Neural cell (in vitro differentiated cells): Measurements from ENCODE around the gene NKAIN2. TPM values are rescaled to one million over a fixed set of nuclear protein-coding genes. Genes with fewer than 3 reads are reported as not detected.
A peak's percentile ranks its signal among the peaks of the same experiment; 100 is the strongest.
"Not testable (repeated sequence)": the region's sequence is repeated elsewhere in the genome, so short reads cannot be mapped to it uniquely, and the experiment has no call there.

ENCODE experiments used
- H2AFZ ChIP-seq: fragments of 200-600, 300-800 bp; sonication (generic), shearing (Covaris generic); 2 replicates; pipeline ENCODE4 v1.6.0; 2014; ENCODE audit warnings: low read depth, mild to moderate bottlenecking, antibody characterized with exemption, low read length, moderate library complexity
- H3F3A ChIP-seq: fragments of 200-600 bp; shearing (Covaris generic); 2 replicates; pipeline ENCODE4 v1.6.1; 2016; ENCODE audit warnings: mild to moderate bottlenecking, moderate library complexity, mixed read lengths, antibody characterized with exemption, low read length; ENCODE audit not compliant: insufficient read depth, poor library complexity, severe bottlenecking
- H3K27ac ChIP-seq: fragments of 200-600, 300-800 bp; sonication (generic), shearing (Covaris generic); 2 replicates; pipeline ENCODE4 v1.5.1; 2014; ENCODE audit warnings: mild to moderate bottlenecking, low read length, moderate library complexity
- H3K27me3 ChIP-seq: fragments of 300-800, 200-600 bp; sonication (generic), shearing (Covaris generic); 2 replicates; pipeline ENCODE4 v1.6.0; 2014; ENCODE audit warnings: mild to moderate bottlenecking, low read depth, low read length, moderate library complexity; ENCODE audit not compliant: insufficient read depth
- H3K36me3 ChIP-seq: fragments of 300-800, 200-600 bp; sonication (generic), shearing (Covaris generic); 2 replicates; pipeline ENCODE4 v1.5.1; 2014; ENCODE audit warnings: mild to moderate bottlenecking, antibody characterized with exemption, low read length, moderate library complexity; ENCODE audit not compliant: insufficient read depth
- H3K4me2 ChIP-seq: fragments of 300-800, 200-600 bp; sonication (generic), shearing (Covaris generic); 2 replicates; pipeline ENCODE4 v1.6.0; 2014; ENCODE audit warnings: mild to moderate bottlenecking, low read length
- H3K4me3 ChIP-seq: fragments of 300-800, 200-600 bp; sonication (generic), shearing (Covaris generic); 2 replicates; pipeline ENCODE4 v1.5.1; 2014; ENCODE audit warnings: mild to moderate bottlenecking, low read length, moderate library complexity
- H3K79me2 ChIP-seq: fragments of 200-600 bp; shearing (Covaris generic); replicated peaks from 2 replicates; pipeline ENCODE4 v1.6.0; 2014; ENCODE audit warnings: mild to moderate bottlenecking, low read length, moderate library complexity; ENCODE audit not compliant: insufficient read depth
- H3K9ac ChIP-seq: fragments of 300-800, 200-600 bp; sonication (generic), shearing (Covaris generic); 2 replicates; pipeline ENCODE4 v1.6.1; 2016; ENCODE audit warnings: mild to moderate bottlenecking, low read length, mixed read lengths
- H3K9me2 ChIP-seq: fragments of 200-600 bp; shearing (Covaris generic); 2 replicates; pipeline ENCODE4 v1.6.1; 2016; ENCODE audit warnings: mild to moderate bottlenecking, low read length, mixed read lengths; ENCODE audit not compliant: insufficient read depth
- H3K9me3 ChIP-seq: fragments of 200-600, 300-800 bp; sonication (generic), shearing (Covaris generic); 2 replicates; pipeline ENCODE4 v1.6.1; 2016; ENCODE audit warnings: mild to moderate bottlenecking, mixed run types, low read length, moderate library complexity, mixed read lengths
- H4K20me1 ChIP-seq: fragments of 200-600 bp; shearing (Covaris generic); 2 replicates; pipeline ENCODE4 v1.6.1; 2016; ENCODE audit warnings: mild to moderate bottlenecking, mixed run types; ENCODE audit not compliant: insufficient read depth
- EP300 ChIP-seq: fragments of 450-650 bp; conservative IDR thresholded peaks from 2 replicates; pipeline ENCODE4 v1.6.1; 2014; ENCODE audit warnings: antibody characterized with exemption, mild to moderate bottlenecking, moderate library complexity; ENCODE audit not compliant: poor library complexity, severe bottlenecking
- EZH2 ChIP-seq: fragments of 200-600, 300-800 bp; shearing (Covaris generic), sonication (generic); IDR thresholded peaks from 2 replicates; pipeline ENCODE4 v1.6.1; 2014; ENCODE audit warnings: antibody characterized with exemption, low read length, borderline replicate concordance, mild to moderate bottlenecking; ENCODE audit not compliant: insufficient read depth, poor library complexity, severe bottlenecking
- MXI1 ChIP-seq: fragments of 450-650 bp; conservative IDR thresholded peaks from 2 replicates; pipeline ENCODE4 v1.6.1; 2014; ENCODE audit warnings: antibody characterized with exemption, mild to moderate bottlenecking; ENCODE audit not compliant: poor library complexity, severe bottlenecking
- POLR2AphosphoS5 ChIP-seq: IDR thresholded peaks from 2 replicates; pipeline ENCODE4 v1.6.1; 2012
- RAD21 ChIP-seq: fragments of 450-650 bp; conservative IDR thresholded peaks from 2 replicates; pipeline ENCODE4 v1.6.1; 2014; ENCODE audit warnings: antibody characterized with exemption, mild to moderate bottlenecking, moderate library complexity
- SMC3 ChIP-seq: fragments of 450-650 bp; conservative IDR thresholded peaks from 2 replicates; pipeline ENCODE4 v1.6.1; 2014; ENCODE audit warnings: antibody characterized with exemption, mild to moderate bottlenecking, moderate library complexity; ENCODE audit not compliant: poor library complexity
- TAF1 ChIP-seq: IDR thresholded peaks from 2 replicates; pipeline ENCODE4 v1.6.1; 2012; ENCODE audit warnings: low read depth
- polyA plus RNA-seq: library from polyadenylated mRNA; depleted of rRNA; stranded (reverse); fragments of >200 nt; gene quantifications from 2 replicates; pipeline ENCODE4 v1.2.3, GENCODE V29; 2014
- TF ChIP-seq, protein P1 (sequence below): IDR thresholded peaks from 2 replicates; pipeline ENCODE4 v1.6.1; 2012; ENCODE audit warnings: borderline replicate concordance
- TF ChIP-seq, protein P2 (sequence below): fragments of 450-650 bp; IDR thresholded peaks from 2 replicates; pipeline ENCODE4 v1.5.1; 2014; ENCODE audit warnings: antibody characterized with exemption, mild to moderate bottlenecking, moderate library complexity; ENCODE audit not compliant: poor library complexity, severe bottlenecking

The NKAIN2 gene
- polyA plus RNA-seq, 1 donor from 2014 or later: 23.2 TPM

GRCh38 chr6:124297507-124297906 is 493.8 kb downstream of the NKAIN2 start:
- TF ChIP-seq SMC3 (no peak), RAD21 (no peak), MXI1 (no peak), EP300 (no peak), POLR2AphosphoS5 (no peak), TAF1 (no peak), EZH2 (no peak)
- TF ChIP-seq, protein P1, sequence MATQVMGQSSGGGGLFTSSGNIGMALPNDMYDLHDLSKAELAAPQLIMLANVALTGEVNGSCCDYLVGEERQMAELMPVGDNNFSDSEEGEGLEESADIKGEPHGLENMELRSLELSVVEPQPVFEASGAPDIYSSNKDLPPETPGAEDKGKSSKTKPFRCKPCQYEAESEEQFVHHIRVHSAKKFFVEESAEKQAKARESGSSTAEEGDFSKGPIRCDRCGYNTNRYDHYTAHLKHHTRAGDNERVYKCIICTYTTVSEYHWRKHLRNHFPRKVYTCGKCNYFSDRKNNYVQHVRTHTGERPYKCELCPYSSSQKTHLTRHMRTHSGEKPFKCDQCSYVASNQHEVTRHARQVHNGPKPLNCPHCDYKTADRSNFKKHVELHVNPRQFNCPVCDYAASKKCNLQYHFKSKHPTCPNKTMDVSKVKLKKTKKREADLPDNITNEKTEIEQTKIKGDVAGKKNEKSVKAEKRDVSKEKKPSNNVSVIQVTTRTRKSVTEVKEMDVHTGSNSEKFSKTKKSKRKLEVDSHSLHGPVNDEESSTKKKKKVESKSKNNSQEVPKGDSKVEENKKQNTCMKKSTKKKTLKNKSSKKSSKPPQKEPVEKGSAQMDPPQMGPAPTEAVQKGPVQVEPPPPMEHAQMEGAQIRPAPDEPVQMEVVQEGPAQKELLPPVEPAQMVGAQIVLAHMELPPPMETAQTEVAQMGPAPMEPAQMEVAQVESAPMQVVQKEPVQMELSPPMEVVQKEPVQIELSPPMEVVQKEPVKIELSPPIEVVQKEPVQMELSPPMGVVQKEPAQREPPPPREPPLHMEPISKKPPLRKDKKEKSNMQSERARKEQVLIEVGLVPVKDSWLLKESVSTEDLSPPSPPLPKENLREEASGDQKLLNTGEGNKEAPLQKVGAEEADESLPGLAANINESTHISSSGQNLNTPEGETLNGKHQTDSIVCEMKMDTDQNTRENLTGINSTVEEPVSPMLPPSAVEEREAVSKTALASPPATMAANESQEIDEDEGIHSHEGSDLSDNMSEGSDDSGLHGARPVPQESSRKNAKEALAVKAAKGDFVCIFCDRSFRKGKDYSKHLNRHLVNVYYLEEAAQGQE: no peak
- TF ChIP-seq, protein P2, sequence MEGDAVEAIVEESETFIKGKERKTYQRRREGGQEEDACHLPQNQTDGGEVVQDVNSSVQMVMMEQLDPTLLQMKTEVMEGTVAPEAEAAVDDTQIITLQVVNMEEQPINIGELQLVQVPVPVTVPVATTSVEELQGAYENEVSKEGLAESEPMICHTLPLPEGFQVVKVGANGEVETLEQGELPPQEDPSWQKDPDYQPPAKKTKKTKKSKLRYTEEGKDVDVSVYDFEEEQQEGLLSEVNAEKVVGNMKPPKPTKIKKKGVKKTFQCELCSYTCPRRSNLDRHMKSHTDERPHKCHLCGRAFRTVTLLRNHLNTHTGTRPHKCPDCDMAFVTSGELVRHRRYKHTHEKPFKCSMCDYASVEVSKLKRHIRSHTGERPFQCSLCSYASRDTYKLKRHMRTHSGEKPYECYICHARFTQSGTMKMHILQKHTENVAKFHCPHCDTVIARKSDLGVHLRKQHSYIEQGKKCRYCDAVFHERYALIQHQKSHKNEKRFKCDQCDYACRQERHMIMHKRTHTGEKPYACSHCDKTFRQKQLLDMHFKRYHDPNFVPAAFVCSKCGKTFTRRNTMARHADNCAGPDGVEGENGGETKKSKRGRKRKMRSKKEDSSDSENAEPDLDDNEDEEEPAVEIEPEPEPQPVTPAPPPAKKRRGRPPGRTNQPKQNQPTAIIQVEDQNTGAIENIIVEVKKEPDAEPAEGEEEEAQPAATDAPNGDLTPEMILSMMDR: no peak
- H3F3A ChIP-seq: peaks cover 6% of the 10 kb centered on the region
- H3K27ac ChIP-seq: no peak overlapping the region
- H3K4me3 ChIP-seq: no peak overlapping the region
- no peak overlapping the region for H3K4me2 ChIP-seq
- H2AFZ ChIP-seq: no peak overlapping the region
- H3K9me2 ChIP-seq: no peaks in the 10 kb centered on the region
- no peaks in the 10 kb centered on the region for H3K9me3 ChIP-seq
- H3K79me2 ChIP-seq: no peaks in the 10 kb centered on the region
- no peaks in the 10 kb centered on the region for H4K20me1 ChIP-seq
- no peaks in the 10 kb centered on the region for H3K36me3 ChIP-seq
- no peak overlapping the region for H3K9ac ChIP-seq
- H3K27me3 ChIP-seq: no peaks in the 10 kb centered on the region

DNA sequence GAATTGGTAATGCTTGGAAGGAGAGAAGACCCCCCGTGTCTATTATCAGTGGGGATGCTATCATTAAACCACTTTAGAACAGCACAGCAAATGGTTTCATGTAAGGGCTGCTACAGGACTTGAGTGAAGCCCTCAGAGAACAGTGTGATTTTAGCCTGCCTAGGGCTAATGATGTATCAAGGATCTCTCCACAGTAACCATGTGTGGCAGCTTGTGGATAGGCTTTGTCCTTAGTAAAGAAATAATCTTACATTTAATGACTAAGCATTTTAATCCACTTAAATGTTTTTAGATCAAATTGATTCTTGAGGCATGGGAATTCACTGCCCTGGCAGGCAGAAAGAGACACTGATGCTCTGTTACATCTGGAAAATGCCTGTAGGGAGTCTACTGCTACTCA is 495.1 kb downstream of the NKAIN2 start:
- H3K27ac ChIP-seq: peak overlapping the region; percentile 70
- H3F3A ChIP-seq: peaks cover 6% of the 10 kb centered on the region
- H4K20me1 ChIP-seq: no peaks in the 10 kb centered on the region
- H2AFZ ChIP-seq: no peak overlapping the region
- H3K9me2 ChIP-seq: no peaks in the 10 kb centered on the region
- TF ChIP-seq POLR2AphosphoS5 (peak; percentile 91), EP300 (peak; percentile 83), EZH2 (no peak), RAD21 (peak; percentile 43), TAF1 (no peak), SMC3 (peak; percentile 26)
- TF ChIP-seq, protein P1: peak; percentile 74
- H3K79me2 ChIP-seq: no peaks in the 10 kb centered on the region
- no peaks in the 10 kb centered on the region for H3K27me3 ChIP-seq
- H3K9me3 ChIP-seq: no peaks in the 10 kb centered on the region
- no peak overlapping the region for H3K9ac ChIP-seq
- H3K4me3 ChIP-seq: no peak overlapping the region
- no peaks in the 10 kb centered on the region for H3K36me3 ChIP-seq
- no peak overlapping the region for H3K4me2 ChIP-seq

DNA sequence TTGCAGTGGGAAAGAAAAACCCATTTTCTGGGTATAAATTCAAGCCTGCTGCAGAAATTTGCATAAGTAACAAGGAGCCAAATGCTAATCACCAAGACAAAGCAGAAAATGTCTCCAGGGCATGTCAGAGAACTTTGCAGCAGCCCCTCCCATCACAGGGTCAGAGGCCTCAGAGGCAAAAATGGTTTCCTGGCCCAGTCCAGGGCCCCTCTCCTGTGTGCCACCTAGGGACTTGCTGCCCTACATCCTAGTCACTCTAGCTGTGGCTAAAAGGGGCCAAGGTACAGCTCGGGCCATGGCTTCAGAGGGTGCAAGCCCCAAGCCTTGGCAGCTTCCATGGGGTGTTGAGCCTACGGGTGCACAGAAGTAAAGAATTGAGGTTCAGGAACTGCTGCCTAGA is 497.2 kb downstream of the NKAIN2 start:
- H3F3A ChIP-seq, H3K9ac ChIP-seq, H3K9me3 ChIP-seq, H2AFZ ChIP-seq, H3K27ac ChIP-seq, H3K9me2 ChIP-seq, H3K4me2 ChIP-seq, H4K20me1 ChIP-seq, H3K27me3 ChIP-seq, H3K36me3 ChIP-seq, H3K4me3 ChIP-seq, H3K79me2 ChIP-seq: not testable (repeated sequence)
